HepG2 (cell line): ENCODE results near the gene MSI2. TPM values are rescaled to one million over a fixed set of nuclear protein-coding genes. Genes with fewer than 3 reads are reported as not detected.

Experiments used
- ATRX ChIP-seq: sonication (generic); formaldehyde crosslinking; IDR thresholded peaks from 2 replicates; pipeline ENCODE4 v1.4.0; 2020; ENCODE audit warnings: missing genetic modification reagents, borderline replicate concordance
- CBX1 ChIP-seq: IDR thresholded peaks from one replicate; pipeline ENCODE4 v1.6.1; 2016; ENCODE audit warnings: antibody characterized with exemption, low read depth
- FOXO1 ChIP-seq: sonication (generic); formaldehyde crosslinking; IDR thresholded peaks from 2 replicates; pipeline ENCODE4 v1.4.0; 2020; ENCODE audit warnings: missing genetic modification reagents
- HCFC1 ChIP-seq: fragments of 150-350 bp; IDR thresholded peaks from 2 replicates; pipeline ENCODE4 v1.6.1; 2014; ENCODE audit warnings: low read depth, low read length
- MXD1 ChIP-seq: sonication (generic); formaldehyde crosslinking; IDR thresholded peaks from 2 replicates; pipeline ENCODE4 v1.4.0; 2020; ENCODE audit warnings: mild to moderate bottlenecking, missing genetic modification reagents
- NCOA1 ChIP-seq: sonication (generic); formaldehyde crosslinking; IDR thresholded peaks from 2 replicates; pipeline ENCODE4 v1.9.0; 2021; ENCODE audit warnings: missing genetic modification reagents
- PAF1 ChIP-seq: IDR thresholded peaks from 2 replicates; pipeline ENCODE4 v1.6.1; 2016; ENCODE audit warnings: missing genetic modification reagents, missing compliant biosample characterization
- RAD21 ChIP-seq: fragments of 450-650 bp; formaldehyde crosslinking; IDR thresholded peaks from 2 replicates; pipeline ENCODE4 v1.5.0; 2020; ENCODE audit warnings: mild to moderate bottlenecking
- ZBTB26 ChIP-seq: IDR thresholded peaks from 2 replicates; pipeline ENCODE4 v1.6.1; 2016; ENCODE audit warnings: missing compliant biosample characterization, missing genetic modification reagents, borderline replicate concordance
- ZEB1 ChIP-seq: IDR thresholded peaks from 2 replicates; pipeline ENCODE4 v1.6.1; 2012; ENCODE audit warnings: mild to moderate bottlenecking, low read depth, inconsistent platforms; ENCODE audit not compliant: insufficient replicate concordance
- ZMAT3 ChIP-seq: sonication (generic); formaldehyde crosslinking; conservative IDR thresholded peaks from 2 replicates; pipeline ENCODE4 v1.7.0; 2021; ENCODE audit warnings: missing genetic modification reagents
- ZMYM4 ChIP-seq: sonication (generic); formaldehyde crosslinking; IDR thresholded peaks from 2 replicates; pipeline ENCODE4 v1.8.1; 2023; ENCODE audit warnings: mild to moderate bottlenecking, missing genetic modification reagents
- ZNF333 ChIP-seq: sonication (generic); formaldehyde crosslinking; IDR thresholded peaks from 2 replicates; pipeline ENCODE4 v1.4.0; 2020; ENCODE audit warnings: mild to moderate bottlenecking, missing genetic modification reagents, borderline replicate concordance
- ZNF414 ChIP-seq: sonication (generic); formaldehyde crosslinking; IDR thresholded peaks from 2 replicates; pipeline ENCODE4 v1.5.0; 2020; ENCODE audit warnings: missing genetic modification reagents
- ZNF614 ChIP-seq: IDR thresholded peaks from 2 replicates; pipeline ENCODE4 v1.6.1; 2018; ENCODE audit warnings: missing biosample characterization, missing genetic modification reagents, inconsistent platforms, borderline replicate concordance
- polyA plus RNA-seq, 8 experiments: library from polyadenylated mRNA; depleted of rRNA in 3 of 8; stranded (reverse) in 7 of 8; unstranded in 1 of 8; fragments of >200 nt; fragmentation: Illumina TruSeq in 4 of 8; extraction: Trizol in 4 of 8; gene quantifications; 2 replicates each; pipeline versions ENCODE4 v1.2.1 to v1.2.3, GENCODE V29; 2011 to 2016; ENCODE audit warnings: low read depth in 4 of 8, missing spikeins in 1 of 8, mixed read lengths in 1 of 8; ENCODE audit not compliant: insufficient read depth in 1 of 8
- total RNA-seq, 5 experiments: library from RNA; depleted of rRNA; stranded (reverse); fragments of >200 nt; fragmentation: Illumina TruSeq; extraction: Trizol; gene quantifications; 2 replicates each; pipeline ENCODE4 v1.2.3, GENCODE V29; 2016; ENCODE audit warnings: low read depth in 1 of 5
- TF ChIP-seq, protein P1 (sequence below): IDR thresholded peaks from 2 replicates; pipeline ENCODE4 v1.4.0; 2020; ENCODE audit warnings: mild to moderate bottlenecking, missing genetic modification reagents
- TF ChIP-seq, protein P2 (sequence below): sonication (generic); formaldehyde crosslinking; IDR thresholded peaks from 2 replicates; pipeline ENCODE4 v1.4.0; 2020; ENCODE audit warnings: missing genetic modification reagents, borderline replicate concordance

The MSI2 gene
- total and polyA plus RNA-seq, 2 of the 13 experiments (the other 11 are each of a cell fraction or from before 2014, with no cell fraction given), result 77.5 to 78.4 TPM

GRCh38 chr17:57459286-57459915 is 203.1 kb downstream of the MSI2 start (continued):
- TF ChIP-seq, protein P1, sequence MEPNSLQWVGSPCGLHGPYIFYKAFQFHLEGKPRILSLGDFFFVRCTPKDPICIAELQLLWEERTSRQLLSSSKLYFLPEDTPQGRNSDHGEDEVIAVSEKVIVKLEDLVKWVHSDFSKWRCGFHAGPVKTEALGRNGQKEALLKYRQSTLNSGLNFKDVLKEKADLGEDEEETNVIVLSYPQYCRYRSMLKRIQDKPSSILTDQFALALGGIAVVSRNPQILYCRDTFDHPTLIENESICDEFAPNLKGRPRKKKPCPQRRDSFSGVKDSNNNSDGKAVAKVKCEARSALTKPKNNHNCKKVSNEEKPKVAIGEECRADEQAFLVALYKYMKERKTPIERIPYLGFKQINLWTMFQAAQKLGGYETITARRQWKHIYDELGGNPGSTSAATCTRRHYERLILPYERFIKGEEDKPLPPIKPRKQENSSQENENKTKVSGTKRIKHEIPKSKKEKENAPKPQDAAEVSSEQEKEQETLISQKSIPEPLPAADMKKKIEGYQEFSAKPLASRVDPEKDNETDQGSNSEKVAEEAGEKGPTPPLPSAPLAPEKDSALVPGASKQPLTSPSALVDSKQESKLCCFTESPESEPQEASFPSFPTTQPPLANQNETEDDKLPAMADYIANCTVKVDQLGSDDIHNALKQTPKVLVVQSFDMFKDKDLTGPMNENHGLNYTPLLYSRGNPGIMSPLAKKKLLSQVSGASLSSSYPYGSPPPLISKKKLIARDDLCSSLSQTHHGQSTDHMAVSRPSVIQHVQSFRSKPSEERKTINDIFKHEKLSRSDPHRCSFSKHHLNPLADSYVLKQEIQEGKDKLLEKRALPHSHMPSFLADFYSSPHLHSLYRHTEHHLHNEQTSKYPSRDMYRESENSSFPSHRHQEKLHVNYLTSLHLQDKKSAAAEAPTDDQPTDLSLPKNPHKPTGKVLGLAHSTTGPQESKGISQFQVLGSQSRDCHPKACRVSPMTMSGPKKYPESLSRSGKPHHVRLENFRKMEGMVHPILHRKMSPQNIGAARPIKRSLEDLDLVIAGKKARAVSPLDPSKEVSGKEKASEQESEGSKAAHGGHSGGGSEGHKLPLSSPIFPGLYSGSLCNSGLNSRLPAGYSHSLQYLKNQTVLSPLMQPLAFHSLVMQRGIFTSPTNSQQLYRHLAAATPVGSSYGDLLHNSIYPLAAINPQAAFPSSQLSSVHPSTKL (CRISPR knock-in tag), result peak; percentile 95
- TF ChIP-seq NCOA1 (CRISPR knock-in tag) (no peak), FOXO1 (CRISPR knock-in tag) (no peak; the same call in 1 of the 2 replicates), CBX1 (no peak), MXD1 (CRISPR knock-in tag) (no peak), HCFC1 (no peak), ZNF614 (CRISPR knock-in tag) (peak; percentile 84; the same call in 1 of the 2 replicates), ZNF414 (CRISPR knock-in tag) (0 out of 2 replicates have a peak, but pooled peaks have one; percentile 51), ZMYM4 (CRISPR knock-in tag) (peak; percentile 72), ZEB1 (peak; percentile 50), ZNF333 (CRISPR knock-in tag) (no peak), RAD21 (peak; percentile 85), ZBTB26 (peak; percentile 94), PAF1 (no peak), ZMAT3 (CRISPR knock-in tag) (no peak; the same call in 1 of the 2 replicates), ATRX (CRISPR knock-in tag) (no peak)
- TF ChIP-seq, protein P2, sequence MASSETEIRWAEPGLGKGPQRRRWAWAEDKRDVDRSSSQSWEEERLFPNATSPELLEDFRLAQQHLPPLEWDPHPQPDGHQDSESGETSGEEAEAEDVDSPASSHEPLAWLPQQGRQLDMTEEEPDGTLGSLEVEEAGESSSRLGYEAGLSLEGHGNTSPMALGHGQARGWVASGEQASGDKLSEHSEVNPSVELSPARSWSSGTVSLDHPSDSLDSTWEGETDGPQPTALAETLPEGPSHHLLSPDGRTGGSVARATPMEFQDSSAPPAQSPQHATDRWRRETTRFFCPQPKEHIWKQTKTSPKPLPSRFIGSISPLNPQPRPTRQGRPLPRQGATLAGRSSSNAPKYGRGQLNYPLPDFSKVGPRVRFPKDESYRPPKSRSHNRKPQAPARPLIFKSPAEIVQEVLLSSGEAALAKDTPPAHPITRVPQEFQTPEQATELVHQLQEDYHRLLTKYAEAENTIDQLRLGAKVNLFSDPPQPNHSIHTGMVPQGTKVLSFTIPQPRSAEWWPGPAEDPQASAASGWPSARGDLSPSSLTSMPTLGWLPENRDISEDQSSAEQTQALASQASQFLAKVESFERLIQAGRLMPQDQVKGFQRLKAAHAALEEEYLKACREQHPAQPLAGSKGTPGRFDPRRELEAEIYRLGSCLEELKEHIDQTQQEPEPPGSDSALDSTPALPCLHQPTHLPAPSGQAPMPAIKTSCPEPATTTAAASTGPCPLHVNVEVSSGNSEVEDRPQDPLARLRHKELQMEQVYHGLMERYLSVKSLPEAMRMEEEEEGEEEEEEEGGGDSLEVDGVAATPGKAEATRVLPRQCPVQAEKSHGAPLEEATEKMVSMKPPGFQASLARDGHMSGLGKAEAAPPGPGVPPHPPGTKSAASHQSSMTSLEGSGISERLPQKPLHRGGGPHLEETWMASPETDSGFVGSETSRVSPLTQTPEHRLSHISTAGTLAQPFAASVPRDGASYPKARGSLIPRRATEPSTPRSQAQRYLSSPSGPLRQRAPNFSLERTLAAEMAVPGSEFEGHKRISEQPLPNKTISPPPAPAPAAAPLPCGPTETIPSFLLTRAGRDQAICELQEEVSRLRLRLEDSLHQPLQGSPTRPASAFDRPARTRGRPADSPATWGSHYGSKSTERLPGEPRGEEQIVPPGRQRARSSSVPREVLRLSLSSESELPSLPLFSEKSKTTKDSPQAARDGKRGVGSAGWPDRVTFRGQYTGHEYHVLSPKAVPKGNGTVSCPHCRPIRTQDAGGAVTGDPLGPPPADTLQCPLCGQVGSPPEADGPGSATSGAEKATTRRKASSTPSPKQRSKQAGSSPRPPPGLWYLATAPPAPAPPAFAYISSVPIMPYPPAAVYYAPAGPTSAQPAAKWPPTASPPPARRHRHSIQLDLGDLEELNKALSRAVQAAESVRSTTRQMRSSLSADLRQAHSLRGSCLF (CRISPR knock-in tag), result peak; percentile 47; the same call in 1 of the 2 replicates
